GM23338 (cell line): ENCODE results near the gene DGKH. TPM values are rescaled to one million over a fixed set of nuclear protein-coding genes. Genes with fewer than 3 reads are reported as not detected.

Experiments
- ATAC-seq: fragments of 200-7000 bp; cut with Tn5 transposase; 3 replicates; pipeline ENCODE4 v1.9.1; 2020
- DNase-seq: peaks from one replicate; pipeline ENCODE4 v3.0.0-alpha.2; 2015; ENCODE audit warnings: low spot score
- H2AFZ ChIP-seq: fragments of 200-600 bp; sonication (generic); 2 replicates; pipeline ENCODE4 v1.8.0; 2016; ENCODE audit warnings: antibody characterized with exemption, mild to moderate bottlenecking, moderate library complexity
- H3F3A ChIP-seq: fragments of 200-600 bp; sonication (generic); replicated peaks from 2 replicates; pipeline ENCODE4 v1.8.0; 2017; ENCODE audit warnings: antibody characterized with exemption, mixed run types, low read depth
- H3K27ac ChIP-seq: fragments of 200-600 bp; sonication (generic); 2 replicates; pipeline ENCODE4 v1.6.1; 2016; ENCODE audit warnings: low read depth
- H3K27me3 ChIP-seq: fragments of 200-600 bp; sonication (generic); 2 replicates; pipeline ENCODE4 v1.8.0; 2016; ENCODE audit warnings: mild to moderate bottlenecking, mixed run types, moderate library complexity; ENCODE audit not compliant: insufficient read depth
- H3K36me3 ChIP-seq: fragments of 200-600 bp; sonication (generic); 2 replicates; pipeline ENCODE4 v1.8.0; 2016; ENCODE audit warnings: mild to moderate bottlenecking; ENCODE audit not compliant: insufficient read depth
- H3K4me1 ChIP-seq: fragments of 200-600 bp; sonication (generic); 2 replicates; pipeline ENCODE4 v1.8.0; 2016; ENCODE audit warnings: mild to moderate bottlenecking, moderate library complexity; ENCODE audit not compliant: insufficient read depth
- H3K4me2 ChIP-seq: fragments of 200-600 bp; sonication (generic); 2 replicates; pipeline ENCODE4 v1.7.1; 2017; ENCODE audit warnings: mixed run types
- H3K4me3 ChIP-seq: fragments of 200-600 bp; sonication (generic); 2 replicates; pipeline ENCODE4 v1.6.1; 2016; ENCODE audit warnings: mixed run types
- H3K79me2 ChIP-seq: fragments of 200-600 bp; sonication (generic); replicated peaks from 2 replicates; pipeline ENCODE4 v1.8.0; 2017; ENCODE audit warnings: mild to moderate bottlenecking; ENCODE audit not compliant: insufficient read depth
- H3K9me2 ChIP-seq: fragments of 200-600 bp; sonication (generic); 2 replicates; pipeline ENCODE4 v1.8.0; 2017; ENCODE audit not compliant: insufficient read depth
- H4K20me1 ChIP-seq: fragments of 200-600 bp; sonication (generic); replicated peaks from 2 replicates; pipeline ENCODE4 v1.8.0; 2017; ENCODE audit warnings: mild to moderate bottlenecking; ENCODE audit not compliant: insufficient read depth
- H3K27ac Mint-ChIP-seq: 2 replicates; pipeline ENCODE4 v1.8.0; 2020; ENCODE audit warnings: inconsistent platforms, mild to moderate bottlenecking, moderate library complexity, mixed read lengths
- H3K27me3 Mint-ChIP-seq: 3 replicates; pipeline ENCODE4 v1.8.0; 2022; ENCODE audit warnings: low read depth, mild to moderate bottlenecking, moderate library complexity, mixed read lengths, inconsistent platforms; ENCODE audit not compliant: insufficient read depth, poor library complexity
- H3K36me3 Mint-ChIP-seq: 3 replicates; pipeline ENCODE4 v1.8.0; 2021; ENCODE audit warnings: low read depth, mild to moderate bottlenecking, inconsistent platforms, moderate library complexity, mixed read lengths
- H3K4me1 Mint-ChIP-seq: 3 replicates; pipeline ENCODE4 v1.8.0; 2020; ENCODE audit warnings: mild to moderate bottlenecking, inconsistent platforms, mixed read lengths
- H3K4me3 Mint-ChIP-seq: 3 replicates; pipeline ENCODE4 v1.8.0; 2021; ENCODE audit warnings: moderate library complexity, mild to moderate bottlenecking, inconsistent platforms, mixed read lengths
- H3K9me3 Mint-ChIP-seq: 3 replicates; pipeline ENCODE4 v1.8.0; 2020; ENCODE audit warnings: moderate library complexity, mild to moderate bottlenecking, inconsistent platforms, mixed read lengths
- CREB1 ChIP-seq: fragments of 250-450 bp; sonication (Bioruptor Pico); IDR thresholded peaks from 2 replicates; pipeline ENCODE4 v1.5.0; 2020; ENCODE audit warnings: low read depth, mild to moderate bottlenecking, moderate library complexity
- JUNB ChIP-seq: IDR thresholded peaks from one replicate; pipeline ENCODE4 v1.6.1; 2016; ENCODE audit warnings: antibody characterized with exemption; ENCODE audit not compliant: unreplicated experiment
- ZNF331 ChIP-seq: fragments of 250-450 bp; sonication (Bioruptor Pico); IDR thresholded peaks from 2 replicates; pipeline ENCODE4 v1.5.0; 2020; ENCODE audit warnings: low read depth, mild to moderate bottlenecking, moderate library complexity
- ZNF462 ChIP-seq: fragments of 250-450 bp; sonication (Bioruptor Pico); IDR thresholded peaks from 2 replicates; pipeline ENCODE4 v1.5.0; 2020; ENCODE audit warnings: mild to moderate bottlenecking, moderate library complexity
- polyA plus RNA-seq: library from polyadenylated mRNA; unstranded; fragments of >200 nt; fragmentation: Nextera tagmentation; extraction: Ambion mirVana; gene quantifications from 2 replicates; pipeline ENCODE4 v1.2.1, GENCODE V29; 2016
- total RNA-seq: library from RNA; depleted of rRNA; stranded (reverse); fragments of >200 nt; shearing (Covaris generic); gene quantifications from 2 replicates; pipeline ENCODE4 v1.2.3, GENCODE V29; 2014

The DGKH gene
- total and polyA plus RNA-seq, 2 experiments from 2014 or later = 2.1 to 7.5 TPM

DNA sequence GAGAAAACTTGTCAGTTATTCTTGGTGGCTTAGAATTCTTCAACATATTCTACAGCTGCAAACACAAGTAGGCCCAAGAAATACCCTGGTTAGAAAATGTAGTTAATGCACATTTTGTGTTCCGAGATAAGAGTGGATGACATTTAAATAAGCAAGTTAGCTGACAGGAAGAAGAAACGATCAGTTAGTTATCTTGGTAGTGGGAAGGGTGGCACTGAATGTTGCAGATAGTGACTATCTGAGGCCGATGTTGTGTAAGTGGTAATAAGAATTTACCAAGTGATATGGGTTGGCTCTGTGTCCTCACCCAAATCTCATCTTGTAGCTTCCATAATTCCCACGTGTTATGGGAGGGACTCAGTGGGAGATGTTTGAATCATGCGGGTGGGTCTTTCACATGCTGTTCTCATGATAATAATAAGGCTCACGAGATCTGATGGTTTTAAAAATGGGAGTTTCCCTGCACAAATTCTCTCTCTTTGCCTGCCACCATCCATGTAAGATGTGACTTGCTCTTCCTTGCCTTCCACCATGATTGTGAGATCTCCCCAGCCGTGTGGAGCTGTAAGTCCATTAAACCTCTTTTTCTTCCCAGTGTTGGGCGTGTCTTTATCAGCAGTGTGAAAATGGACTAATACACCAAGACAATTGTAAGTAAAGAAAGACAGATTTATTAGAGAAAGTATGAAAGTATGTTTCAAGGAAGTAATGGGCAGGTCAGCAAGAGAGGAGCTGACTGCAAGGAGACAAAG is 212.6 kb downstream of the DGKH start:
- TF ChIP-seq ZNF462 (CRISPR knock-in tag) = no peak
- Histone ChIP-seq H3K36me3 (no peaks in the 10 kb centered on the region), H3K27ac (no peak overlapping the region), H3K79me2 (no peaks in the 10 kb centered on the region), H3F3A (no peaks in the 10 kb centered on the region), H3K4me3 (no peak overlapping the region), H4K20me1 (no peaks in the 10 kb centered on the region), H3K27me3 (no peaks in the 10 kb centered on the region), H2AFZ (no peak overlapping the region), H3K9me2 (peaks cover 9% of the 10 kb centered on the region; the same call in 1 of the 2 replicates), H3K4me2 (no peak overlapping the region), H3K4me1 (no peaks in the 10 kb centered on the region; the same call in 1 of the 2 replicates)
- H3K4me3 Mint-ChIP-seq = no peak overlapping the region
- DNase-seq (no peak), ATAC-seq (no peak)
- H3K36me3 Mint-ChIP-seq = no peaks in the 10 kb centered on the region; the same call in 2 of the 3 replicates
- peaks cover 8% of the 10 kb centered on the region; the same call in 2 of the 3 replicates for H3K4me1 Mint-ChIP-seq
- H3K27me3 Mint-ChIP-seq = peaks cover 3% of the 10 kb centered on the region
- H3K9me3 Mint-ChIP-seq = peaks cover 8% of the 10 kb centered on the region
- no peak overlapping the region for H3K27ac Mint-ChIP-seq

DNA sequence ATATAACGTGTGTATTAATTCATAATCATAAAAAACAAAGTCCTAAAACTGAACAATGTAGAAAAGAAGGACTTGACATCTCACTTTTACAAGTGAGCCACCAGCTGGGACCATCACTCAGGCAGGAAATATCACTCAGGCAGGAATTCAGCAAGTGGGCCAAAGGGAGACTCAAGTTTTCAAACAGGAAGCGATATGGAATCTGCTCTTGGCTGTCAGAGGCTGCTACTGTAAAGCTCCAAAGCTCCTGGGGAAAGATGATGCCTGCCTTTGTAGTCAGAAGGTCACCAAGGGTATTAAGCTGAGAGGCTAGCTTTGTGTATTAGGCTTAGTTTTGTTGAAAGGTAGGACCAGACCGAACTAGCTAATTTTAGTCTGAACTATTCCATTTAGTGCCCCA is 218.0 kb downstream of the DGKH start:
- Histone ChIP-seq H3K36me3 (no peaks in the 10 kb centered on the region), H3K79me2 (no peaks in the 10 kb centered on the region), H3K4me3 (no peak overlapping the region), H3K27me3 (no peaks in the 10 kb centered on the region), H4K20me1 (no peaks in the 10 kb centered on the region), H3K27ac (no peak overlapping the region), H3K4me1 (no peaks in the 10 kb centered on the region; the same call in 1 of the 2 replicates), H2AFZ (no peak overlapping the region), H3K9me2 (no peaks in the 10 kb centered on the region), H3K4me2 (no peak overlapping the region), H3F3A (no peaks in the 10 kb centered on the region)
- DNase-seq (peak; percentile 12), ATAC-seq (no peak)
- Mint-ChIP-seq H3K4me1 (peaks cover 6% of the 10 kb centered on the region; the same call in 2 of the 3 replicates), H3K27ac (no peak overlapping the region), H3K36me3 (peaks cover 20% of the 10 kb centered on the region), H3K4me3 (no peak overlapping the region), H3K9me3 (peaks cover 30% of the 10 kb centered on the region), H3K27me3 (peaks cover 11% of the 10 kb centered on the region)
- TF ChIP-seq ZNF331 (CRISPR knock-in tag) = no peak
- no peak for TF ChIP-seq CREB1 (CRISPR knock-in tag)
- no peak for TF ChIP-seq JUNB
